Activated CD4-positive, alpha-beta T cell treated with anti-CD3 and anti-CD28 coated beads, Interleukin-10, Interleukin-2, amounts not matched to agents 100 ng/mL and 50 ng/mL, durations not matched to agents 16 hours and 8 hours (primary cell): ENCODE data around the gene DDX18.
A peak's percentile ranks its signal among the peaks of the same experiment; 100 is the strongest.
"Not testable (repeated sequence)": the region's sequence is repeated elsewhere in the genome, so short reads cannot be mapped to it uniquely, and the experiment has no call there.

ENCODE experiments used
- DNase-seq: peaks from one replicate; pipeline ENCODE4 v3.0.0-alpha.2; 2020

Gene DDX18

DNA sequence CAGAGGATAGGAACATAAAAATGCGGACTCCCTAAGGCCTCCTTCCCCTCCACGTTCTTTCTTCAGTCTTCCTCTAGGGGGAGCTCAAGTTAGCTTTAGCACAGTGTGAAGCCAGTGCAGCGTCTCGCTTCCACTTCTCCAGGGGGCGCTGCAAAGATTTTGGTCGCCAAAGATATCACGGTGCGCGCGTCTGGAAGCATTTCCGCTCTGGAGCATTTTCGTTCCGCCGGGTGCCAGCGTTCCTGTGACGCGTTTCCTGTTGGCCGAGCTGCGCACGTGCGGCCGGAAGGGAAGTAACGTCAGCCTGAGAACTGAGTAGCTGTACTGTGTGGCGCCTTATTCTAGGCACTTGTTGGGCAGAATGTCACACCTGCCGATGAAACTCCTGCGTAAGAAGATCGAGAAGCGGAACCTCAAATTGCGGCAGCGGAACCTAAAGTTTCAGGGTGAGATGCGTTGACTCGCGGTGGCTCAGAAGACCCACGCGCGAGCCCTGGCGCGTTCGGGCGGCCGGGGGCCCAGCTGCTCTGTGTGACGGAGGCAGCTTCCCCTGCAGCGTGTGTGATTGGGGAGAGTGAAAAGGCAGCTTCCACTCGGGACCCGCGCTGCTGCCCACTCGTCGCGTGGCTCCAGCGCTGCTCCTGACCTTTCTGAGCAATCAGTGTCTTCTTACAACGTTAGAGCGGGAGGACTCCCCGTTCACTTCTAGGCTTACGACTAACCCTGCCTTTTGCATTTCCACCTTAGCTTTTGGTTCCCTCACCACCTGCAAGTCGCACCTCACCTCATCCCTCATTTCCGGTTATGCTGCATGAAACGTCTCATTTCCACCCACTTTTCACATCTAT lies at the start of gene DDX18:
Gene DDX18 (plus strand): TSS at position 275 of the 848 bp plus-strand sequence. CDS start 87 bp downstream, at position 362.
- DNase-seq, result peak; percentile 98

DNA sequence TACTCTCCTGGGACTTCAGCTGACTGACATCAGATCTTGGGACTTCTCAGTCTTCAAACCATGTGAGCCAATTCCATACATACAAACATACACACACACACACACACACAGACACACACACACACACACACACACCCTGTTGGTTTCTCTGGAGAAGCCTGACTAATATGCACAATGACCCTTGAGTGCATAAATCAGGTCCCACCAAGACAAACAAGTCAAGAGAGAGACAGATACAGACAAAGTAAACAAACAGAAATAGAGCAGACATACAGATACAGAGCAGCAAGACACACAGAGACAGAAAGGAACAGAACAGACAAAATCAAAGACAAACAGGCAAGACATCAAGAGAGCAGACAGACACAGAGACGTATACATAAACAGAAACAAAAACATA lies 43.8 kb upstream of the DDX18 start:
- no peak for DNase-seq

DNA sequence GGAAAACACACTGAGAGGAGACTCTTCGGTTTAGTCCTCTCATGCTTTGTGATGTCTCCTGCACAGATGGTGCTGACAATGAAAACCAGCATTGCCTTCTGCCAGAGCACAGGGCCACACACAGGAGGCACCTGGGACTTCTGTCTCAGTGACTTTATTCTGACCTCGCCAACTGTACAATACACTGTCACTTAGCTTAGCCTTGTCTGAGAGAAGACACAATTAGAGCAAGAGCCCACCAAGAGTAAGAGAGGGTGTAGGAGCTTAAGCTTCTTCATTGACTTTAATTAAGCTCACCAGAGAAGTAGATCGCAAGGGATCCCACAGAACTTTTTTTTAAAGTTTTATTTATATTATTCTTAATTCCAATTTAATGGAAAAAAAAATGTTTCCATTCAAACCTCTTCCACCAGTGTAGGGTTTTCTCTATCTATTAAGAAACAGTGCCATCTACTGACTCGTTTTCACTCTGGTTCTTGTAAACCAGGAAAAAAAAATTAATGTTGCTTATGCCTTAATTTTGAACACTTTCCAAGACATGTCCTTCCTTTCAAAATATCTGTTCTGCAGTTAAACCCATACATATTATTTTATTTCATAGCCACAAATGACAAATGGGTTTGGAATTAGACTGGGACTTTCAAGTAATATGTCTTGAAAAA lies 42.4 kb upstream of the DDX18 start:
- no peak for DNase-seq

GRCh38 chr2:117774716-117775115 lies 39.8 kb upstream of the DDX18 start:
- DNase-seq, result no peak

DNA sequence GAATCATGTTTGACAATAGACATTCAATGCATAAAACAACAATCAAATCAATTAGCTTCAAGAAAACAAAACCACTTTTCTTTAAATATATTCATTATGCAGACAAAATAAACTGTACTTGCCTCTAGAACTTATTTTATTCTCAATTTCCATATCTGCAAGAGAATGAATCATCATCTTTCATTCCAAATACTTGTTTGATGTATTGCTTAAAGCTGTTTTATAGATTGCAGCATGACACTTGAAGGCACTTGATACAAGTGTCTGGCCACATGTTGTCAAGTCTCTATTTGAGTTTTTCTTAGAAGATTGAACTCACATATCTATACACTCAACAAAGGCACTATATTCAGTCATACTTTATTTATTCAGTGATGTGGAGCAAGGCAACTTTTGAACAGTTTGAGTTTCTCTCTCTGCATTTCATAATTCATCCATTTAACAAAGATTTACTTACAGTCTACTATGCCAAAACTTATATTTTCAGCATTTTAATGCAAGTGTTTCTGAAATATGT lies 38.7 kb upstream of the DDX18 start:
- DNase-seq, result no peak

DNA sequence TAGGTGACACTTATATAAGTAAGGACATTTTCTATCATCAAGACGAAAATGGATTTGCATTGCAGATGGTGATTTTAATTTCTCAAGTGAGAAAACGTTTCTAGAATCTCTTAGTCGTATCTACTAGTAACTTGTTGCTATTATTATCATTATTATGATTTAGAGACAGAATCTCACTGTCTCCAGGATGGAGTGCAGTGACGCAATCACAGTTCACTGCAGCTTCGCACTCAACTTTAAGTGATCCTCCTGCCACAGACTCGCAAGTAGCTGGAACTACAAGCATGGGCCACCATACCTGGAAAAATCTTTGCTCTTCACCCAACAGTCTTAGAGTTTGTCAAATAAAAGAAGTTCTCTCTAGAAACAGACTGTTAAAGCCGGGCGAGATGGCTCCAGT lies 37.6 kb upstream of the DDX18 start:
- DNase-seq, result no peak

DNA sequence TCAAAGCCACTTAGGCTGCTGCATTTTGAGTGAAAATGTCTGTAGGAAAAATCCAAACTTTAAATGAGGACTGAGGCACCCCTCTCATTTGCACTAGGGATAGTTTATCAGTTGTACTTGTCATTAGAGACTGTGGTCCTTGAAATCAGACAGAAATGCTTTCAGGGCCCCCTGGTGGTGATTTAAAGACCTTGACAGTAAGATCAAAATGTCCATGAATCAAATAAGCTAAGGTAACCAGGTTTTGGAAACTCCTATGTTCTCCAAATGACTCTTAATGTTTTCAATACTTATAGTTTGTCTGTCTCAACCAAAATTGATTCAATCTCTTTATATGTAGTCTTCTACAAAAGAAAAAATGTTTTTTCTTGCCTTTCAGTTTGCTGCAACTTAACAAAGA lies 28.8 kb upstream of the DDX18 start:
- DNase-seq, result peak; percentile 57

DNA sequence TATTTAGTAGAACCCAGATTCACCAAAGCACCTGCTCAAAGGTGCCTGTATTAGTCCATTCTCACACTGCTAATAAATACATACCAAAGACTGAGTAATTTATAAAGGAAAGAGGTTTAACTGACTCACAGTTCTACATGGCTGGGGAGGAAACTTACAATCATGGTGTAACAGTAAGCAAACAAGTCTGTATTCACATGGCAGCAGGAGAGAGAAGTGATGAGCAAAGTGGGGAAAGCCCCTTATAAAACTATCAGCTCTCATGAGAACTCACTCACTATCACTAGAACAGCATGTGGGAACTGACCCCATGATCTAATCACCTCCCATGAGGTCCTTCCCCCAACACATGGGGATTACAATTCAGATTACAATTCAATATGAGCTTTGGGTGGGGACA lies 28.0 kb upstream of the DDX18 start:
- no peak for DNase-seq

DNA sequence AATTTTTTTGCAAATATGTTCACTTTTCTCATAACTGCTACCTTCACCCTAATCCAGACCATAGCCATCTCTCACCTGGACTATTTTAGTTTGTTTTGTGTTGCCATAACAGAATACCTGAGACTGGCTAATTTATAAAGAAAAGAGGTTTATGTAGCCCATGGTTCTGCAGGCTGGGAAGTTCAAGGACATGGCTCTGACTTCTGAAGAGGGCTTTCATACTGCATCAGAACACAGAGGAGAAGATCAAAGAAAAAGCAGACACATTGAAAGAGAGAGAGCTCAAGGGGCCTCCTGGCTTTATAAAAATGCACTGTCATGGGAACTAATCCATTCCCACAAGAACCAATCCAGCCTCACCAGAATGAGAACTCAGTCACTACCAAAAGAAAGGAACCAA lies 25.0 kb upstream of the DDX18 start:
- no peak for DNase-seq

GRCh38 chr2:117794668-117795067 lies 19.8 kb upstream of the DDX18 start:
- DNase-seq, result no peak

GRCh38 chr2:117801826-117802225 lies 12.7 kb upstream of the DDX18 start:
- no peak for DNase-seq

DNA sequence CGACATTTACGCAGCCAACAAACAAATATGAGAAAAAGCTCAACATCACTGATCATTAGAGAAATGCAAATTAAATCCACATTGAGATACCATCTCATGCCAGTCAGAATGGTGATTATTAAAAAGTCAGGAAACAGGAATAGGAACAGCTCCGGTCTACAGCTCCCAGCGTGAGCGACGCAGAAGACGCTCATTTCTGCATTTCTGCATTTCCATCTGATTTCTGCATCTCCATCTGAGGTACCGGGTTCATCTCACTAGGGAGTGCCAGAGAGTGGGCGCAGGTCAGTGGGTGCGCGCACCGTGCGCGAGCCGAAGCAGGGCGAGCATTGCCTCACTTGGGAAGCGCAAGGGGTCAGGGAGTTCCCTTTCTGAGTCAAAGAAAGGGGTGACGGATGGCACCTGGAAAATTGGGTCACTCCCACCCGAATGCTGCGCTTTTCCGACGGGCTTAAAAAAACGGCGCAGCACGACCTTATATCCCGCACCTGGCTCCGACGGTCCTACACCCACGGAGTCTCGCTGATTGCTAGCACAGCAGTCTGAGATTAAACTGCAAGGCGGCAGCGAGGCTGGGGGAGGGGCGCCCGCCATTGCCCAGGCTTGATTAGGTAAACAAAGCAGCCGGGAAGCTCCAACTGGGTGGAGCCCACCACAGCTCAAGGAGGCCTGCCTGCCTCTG lies 10.7 kb upstream of the DDX18 start:
- DNase-seq, result not testable (repeated sequence)

- DNase-seq, result no peak
Measured at GRCh38 chr2:117812443-117812842, 2.0 kb upstream of the DDX18 start.

GRCh38 chr2:117815946-117816345 lies 1.5 kb downstream of the DDX18 start:
- no peak for DNase-seq

DNA sequence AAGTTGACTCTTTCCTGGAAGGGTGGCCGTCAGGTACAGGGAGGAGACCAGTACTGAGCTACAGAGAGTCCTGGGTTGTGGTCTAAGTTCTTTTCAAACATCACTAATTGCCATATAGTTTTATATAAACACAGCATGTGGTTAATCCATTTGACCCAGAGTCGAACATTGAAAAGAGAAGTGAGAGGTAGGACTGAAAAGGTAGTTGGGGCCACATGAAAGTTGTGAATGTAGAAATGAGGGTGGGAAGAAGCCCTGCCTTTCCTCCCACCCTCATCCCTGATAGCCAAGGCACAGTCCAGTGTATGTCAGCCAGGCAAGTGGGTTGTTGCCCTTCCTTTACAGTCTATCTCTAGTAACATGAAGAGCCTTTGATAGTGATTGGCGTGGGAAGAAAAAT lies 4.4 kb downstream of the DDX18 start:
- DNase-seq, result no peak

GRCh38 chr2:117820444-117820843 lies 6.0 kb downstream of the DDX18 start:
- DNase-seq, result peak; percentile 39

GRCh38 chr2:117825437-117825836 lies 10.9 kb downstream of the DDX18 start:
- DNase-seq, result no peak

GRCh38 chr2:117827464-117827863 lies 13.0 kb downstream of the DDX18 start:
- DNase-seq, result not testable (repeated sequence)

- no peak for DNase-seq
Measured at GRCh38 chr2:117828870-117829269, 14.4 kb downstream of the DDX18 start.

DNA sequence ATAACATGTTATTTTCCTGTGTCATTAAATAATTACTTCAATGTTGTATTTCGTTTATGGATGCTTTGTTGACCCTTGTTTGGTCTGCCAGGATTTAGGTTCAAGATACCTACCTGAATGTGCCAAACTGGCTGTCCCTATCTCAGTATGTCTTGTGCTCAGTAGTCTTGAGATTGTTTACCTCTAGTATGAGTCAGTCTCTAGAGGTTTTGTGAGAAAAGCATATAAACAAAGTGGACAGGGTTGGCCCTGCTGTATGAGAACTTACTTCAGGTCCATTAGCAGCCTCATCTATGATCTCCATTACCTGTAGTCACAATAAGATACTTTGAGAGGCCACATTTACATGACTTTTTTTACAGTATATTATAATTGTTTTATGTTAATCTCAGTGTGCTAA lies 17.8 kb downstream of the DDX18 start:
- no peak for DNase-seq

DNA sequence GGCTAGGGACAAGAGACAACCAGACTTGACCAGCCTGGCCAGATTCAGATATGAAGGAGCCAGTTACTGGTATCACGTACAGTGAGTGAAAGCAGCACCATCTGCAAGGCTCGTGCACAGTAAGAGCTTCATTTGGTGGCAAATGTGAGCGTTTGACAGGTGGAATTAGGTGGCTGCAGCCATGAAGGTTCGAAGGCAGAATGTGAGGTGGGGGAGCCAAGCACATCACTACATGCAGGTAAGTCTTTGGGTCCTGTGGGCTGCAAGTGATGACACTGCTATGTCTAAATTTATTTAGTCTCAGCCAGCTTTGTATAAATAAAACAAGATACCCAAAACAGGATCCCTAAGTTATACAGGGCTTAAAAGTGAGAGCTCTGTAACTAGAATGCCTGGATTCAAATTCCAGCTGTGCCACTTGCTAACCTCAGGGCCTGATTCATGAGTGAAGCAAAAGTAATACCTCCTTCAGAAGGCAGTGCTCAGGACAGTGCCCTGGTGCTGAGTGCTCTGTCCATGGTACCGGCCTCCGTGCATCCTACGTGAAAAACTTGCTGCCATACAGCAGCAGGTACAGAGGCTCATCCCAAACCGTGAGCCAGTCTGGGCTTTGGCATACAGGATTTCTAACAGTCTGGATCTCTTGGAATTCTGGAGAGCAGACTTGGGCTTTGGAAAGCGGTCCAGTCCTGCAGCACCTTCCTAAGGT lies 18.6 kb downstream of the DDX18 start:
- DNase-seq, result no peak

DNA sequence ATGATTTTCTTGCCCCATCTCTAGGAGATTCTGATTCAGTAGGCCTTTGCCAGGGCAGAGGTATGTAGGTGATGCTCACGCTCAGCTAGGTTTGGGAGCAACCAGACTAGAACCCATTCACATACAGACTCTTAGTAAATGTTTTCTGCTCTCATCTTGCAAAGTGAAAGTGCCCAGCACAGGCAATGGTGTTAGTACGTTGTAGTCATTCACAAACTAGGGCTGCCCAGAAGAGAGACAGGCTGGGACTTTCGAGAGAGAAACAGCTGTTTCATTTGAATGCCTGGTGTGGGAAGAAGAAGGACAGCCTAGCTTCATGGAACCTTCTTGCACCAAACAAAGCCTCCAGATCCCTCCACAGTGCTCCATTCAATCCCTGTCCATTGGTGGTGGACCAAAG lies 19.4 kb downstream of the DDX18 start:
- DNase-seq, result no peak

DNA sequence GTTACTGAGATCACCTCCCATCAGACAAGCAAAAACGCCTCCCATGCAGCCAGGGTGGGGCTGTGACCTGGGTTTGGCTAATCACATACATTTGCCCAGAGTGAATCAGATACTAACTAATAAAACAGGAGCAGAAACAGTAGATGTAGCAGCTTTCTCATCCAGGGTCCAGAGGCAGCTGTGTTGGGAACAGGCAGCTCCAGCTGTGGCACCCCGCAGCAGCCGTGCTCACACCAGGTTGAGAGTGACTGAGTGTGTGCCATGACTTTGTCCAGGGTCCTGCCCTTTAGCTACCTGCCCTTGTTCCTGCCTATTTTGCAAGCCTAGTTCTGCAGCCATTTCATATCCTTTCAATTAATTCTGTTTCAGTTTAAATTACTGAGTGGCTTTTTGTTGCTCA lies 20.5 kb downstream of the DDX18 start:
- no peak for DNase-seq
